NCI-H1092 (cell line): ENCODE results near the gene ENO3.

Experiments
- DNase-seq: peaks from one replicate; lab custom pipeline; 2025; lab: John Stamatoyannopoulos, UW

The ENO3 gene

GRCh38 chr17:4950075-4950745 lies 709 bp upstream of the ENO3 start:
- DNase-seq: no peak

- no peak for DNase-seq
These were observed 567 bp downstream of the ENO3 start for GRCh38 chr17:4951486-4951885.

GRCh38 chr17:4953451-4953961 lies 2.6 kb downstream of the ENO3 start:
- DNase-seq: no peak

GRCh38 chr17:4955091-4955490 lies 4.2 kb downstream of the ENO3 start:
- no peak for DNase-seq

GRCh38 chr17:4956493-4957061 lies 5.7 kb downstream of the ENO3 start:
- no peak for DNase-seq

- no peak for DNase-seq
These were observed 7.2 kb downstream of the ENO3 start for GRCh38 chr17:4958102-4958501.

- no peak for DNase-seq
These were observed 8.5 kb downstream of the ENO3 start for GRCh38 chr17:4959261-4959965.

- no peak for DNase-seq
These were observed 9.5 kb downstream of the ENO3 start for GRCh38 chr17:4960279-4960922.

- DNase-seq: no peak
These were observed 14.5 kb downstream of the ENO3 start for GRCh38 chr17:4965311-4965986.

GRCh38 chr17:4966844-4967538 lies 16.1 kb downstream of the ENO3 start:
- DNase-seq: peak; percentile 95

- DNase-seq: peak; percentile 80
These were observed 16.9 kb downstream of the ENO3 start, which contains the start of gene SPAG7 for GRCh38 chr17:4967539-4968485. SPAG7 (minus strand) TSS chr17:4967817; CDS start chr17:4967804, 13 bp downstream.

- no peak for DNase-seq
These were observed 17.6 kb downstream of the ENO3 start for GRCh38 chr17:4968486-4969046.

- no peak for DNase-seq
These were observed 18.2 kb downstream of the ENO3 start for GRCh38 chr17:4969047-4969550.

GRCh38 chr17:4969551-4970173 lies 18.7 kb downstream of the ENO3 start:
- no peak for DNase-seq

GRCh38 chr17:4970273-4970672 lies 19.4 kb downstream of the ENO3 start:
- no peak for DNase-seq

GRCh38 chr17:4971826-4972225 lies 20.9 kb downstream of the ENO3 start:
- DNase-seq: no peak

- DNase-seq: no peak
These were observed 21.4 kb downstream of the ENO3 start for GRCh38 chr17:4972322-4972721.

- no peak for DNase-seq
These were observed 21.8 kb downstream of the ENO3 start for GRCh38 chr17:4972752-4973151.
